SK-N-SH treated with all-trans-retinoic acid at 6 μM for 48 hours (cell line): Measurements from ENCODE around the gene FDXACB1.

Experiments used
- ATAC-seq: fragments of 200-7000 bp; cut with Tn5 transposase; 3 replicates; pipeline ENCODE4 v1.9.1; 2020; ENCODE audit warnings: mild to moderate bottlenecking, moderate library complexity
- ARNTL ChIP-seq: fragments of 450-650 bp; formaldehyde crosslinking; IDR thresholded peaks from 2 replicates; pipeline ENCODE4 v1.5.0; 2020; ENCODE audit warnings: low read depth, mild to moderate bottlenecking, moderate library complexity, borderline replicate concordance
- BACH2 ChIP-seq: fragments of 250-450 bp; sonication (Bioruptor Pico); IDR thresholded peaks from 2 replicates; pipeline ENCODE4 v1.9.0; 2021; ENCODE audit warnings: mild to moderate bottlenecking, borderline replicate concordance
- CSDC2 ChIP-seq: fragments of 250-450 bp; sonication (Bioruptor Pico); IDR thresholded peaks from 2 replicates; pipeline ENCODE4 v1.5.0; 2020; ENCODE audit warnings: mild to moderate bottlenecking, moderate library complexity
- ESRRG ChIP-seq: fragments of 250-450 bp; sonication (Bioruptor Pico); IDR thresholded peaks from 2 replicates; pipeline ENCODE4 v1.6.1; 2021; ENCODE audit warnings: mild to moderate bottlenecking
- GLIS3 ChIP-seq: fragments of 250-450 bp; sonication (Bioruptor Pico); IDR thresholded peaks from 2 replicates; pipeline ENCODE4 v1.5.0; 2020; ENCODE audit warnings: mild to moderate bottlenecking, moderate library complexity
- ISL1 ChIP-seq: fragments of 250-450 bp; sonication (Bioruptor Pico); IDR thresholded peaks from 2 replicates; pipeline ENCODE4 v2.1.2; 2022; ENCODE audit warnings: mild to moderate bottlenecking, moderate library complexity
- OSR1 ChIP-seq: fragments of 250-450 bp; sonication (Bioruptor Pico); IDR thresholded peaks from 2 replicates; pipeline ENCODE4 v1.8.0; 2022; ENCODE audit warnings: moderate library complexity, mild to moderate bottlenecking, inconsistent platforms
- PPARA ChIP-seq: fragments of 250-450 bp; sonication (Bioruptor Pico); IDR thresholded peaks from 2 replicates; pipeline ENCODE4 v1.5.0; 2020; ENCODE audit warnings: mild to moderate bottlenecking, borderline replicate concordance
- RARB ChIP-seq: fragments of 250-450 bp; sonication (Bioruptor Pico); IDR thresholded peaks from 2 replicates; pipeline ENCODE4 v1.8.0; 2021; ENCODE audit warnings: mild to moderate bottlenecking, moderate library complexity
- SNAI2 ChIP-seq: fragments of 250-450 bp; sonication (Bioruptor Pico); IDR thresholded peaks from 2 replicates; pipeline ENCODE4 v1.5.0; 2020; ENCODE audit warnings: mild to moderate bottlenecking, moderate library complexity
- TCF4 ChIP-seq: fragments of 250-450 bp; sonication (Bioruptor Pico); IDR thresholded peaks from 2 replicates; pipeline ENCODE4 v1.8.0; 2021; ENCODE audit warnings: mild to moderate bottlenecking, moderate library complexity, borderline replicate concordance
- TOX ChIP-seq: fragments of 250-450 bp; sonication (Bioruptor Pico); IDR thresholded peaks from 2 replicates; pipeline ENCODE4 v1.8.0; 2021; ENCODE audit warnings: mild to moderate bottlenecking, moderate library complexity, borderline replicate concordance
- ZC3H10 ChIP-seq: fragments of 250-450 bp; sonication (Bioruptor Pico); IDR thresholded peaks from 2 replicates; pipeline ENCODE4 v1.5.1; 2021; ENCODE audit warnings: mild to moderate bottlenecking, moderate library complexity
- ZFP3 ChIP-seq: fragments of 250-450 bp; sonication (Bioruptor Pico); IDR thresholded peaks from 2 replicates; pipeline ENCODE4 v1.5.0; 2020; ENCODE audit warnings: mild to moderate bottlenecking, moderate library complexity
- ZFP30 ChIP-seq: fragments of 450-650 bp; formaldehyde crosslinking; IDR thresholded peaks from 2 replicates; pipeline ENCODE4 v1.5.0; 2022; ENCODE audit warnings: mild to moderate bottlenecking, moderate library complexity
- ZNF70 ChIP-seq: fragments of 450-650 bp; formaldehyde crosslinking; IDR thresholded peaks from 2 replicates; pipeline ENCODE4 v1.5.0; 2020; ENCODE audit warnings: mild to moderate bottlenecking, moderate library complexity
- ZNF8 ChIP-seq: fragments of 450-650 bp; formaldehyde crosslinking; IDR thresholded peaks from 2 replicates; pipeline ENCODE4 v1.5.0; 2020; ENCODE audit warnings: mild to moderate bottlenecking, moderate library complexity
- TF ChIP-seq, protein P1 (sequence below): fragments of 250-450 bp; sonication (Bioruptor Pico); IDR thresholded peaks from 2 replicates; pipeline ENCODE4 v1.5.0; 2020; ENCODE audit warnings: mild to moderate bottlenecking, moderate library complexity
- TF ChIP-seq, protein P2 (sequence below): fragments of 250-450 bp; sonication (Bioruptor Pico); IDR thresholded peaks from 2 replicates; pipeline ENCODE4 v1.8.0; 2020; ENCODE audit warnings: mild to moderate bottlenecking, moderate library complexity, borderline replicate concordance
- TF ChIP-seq, protein P3 (sequence below): fragments of 250-450 bp; sonication (Bioruptor Pico); IDR thresholded peaks from 2 replicates; pipeline ENCODE4 v1.5.1; 2020; ENCODE audit warnings: low read depth, mild to moderate bottlenecking, moderate library complexity

FDXACB1 gene

DNA sequence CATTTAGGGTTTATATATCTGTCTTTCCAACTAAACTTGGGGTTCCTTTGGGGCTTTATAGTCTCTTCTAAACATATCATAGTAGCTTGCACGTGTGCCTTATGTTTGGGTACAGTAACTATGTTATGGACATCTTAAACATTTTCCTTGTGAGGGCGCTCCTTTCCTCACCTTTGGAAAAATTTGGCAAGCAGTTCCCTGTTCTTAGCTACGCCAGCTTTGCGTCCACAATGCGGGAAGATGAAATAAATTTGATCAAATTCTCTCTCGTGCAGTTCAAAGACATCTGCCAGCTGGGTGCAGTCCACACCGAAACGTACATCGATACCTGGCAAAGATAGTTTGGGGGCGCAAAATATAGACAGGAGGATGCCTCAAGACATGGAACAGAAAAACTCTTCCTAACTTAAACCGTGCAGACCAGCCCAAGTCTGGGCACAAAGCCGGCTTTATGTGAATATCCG, 548 bp downstream of the FDXACB1 start:
- TF ChIP-seq TCF4 (CRISPR knock-in tag) (0 out of 2 replicates have a peak, but pooled peaks have one; percentile 11), ZNF70 (CRISPR knock-in tag) (no peak), SNAI2 (CRISPR knock-in tag) (no peak), CSDC2 (CRISPR knock-in tag) (no peak), ZFP30 (CRISPR knock-in tag) (no peak), BACH2 (CRISPR knock-in tag) (no peak), ZC3H10 (CRISPR knock-in tag) (no peak)
- peak; percentile 24 for ATAC-seq

DNA sequence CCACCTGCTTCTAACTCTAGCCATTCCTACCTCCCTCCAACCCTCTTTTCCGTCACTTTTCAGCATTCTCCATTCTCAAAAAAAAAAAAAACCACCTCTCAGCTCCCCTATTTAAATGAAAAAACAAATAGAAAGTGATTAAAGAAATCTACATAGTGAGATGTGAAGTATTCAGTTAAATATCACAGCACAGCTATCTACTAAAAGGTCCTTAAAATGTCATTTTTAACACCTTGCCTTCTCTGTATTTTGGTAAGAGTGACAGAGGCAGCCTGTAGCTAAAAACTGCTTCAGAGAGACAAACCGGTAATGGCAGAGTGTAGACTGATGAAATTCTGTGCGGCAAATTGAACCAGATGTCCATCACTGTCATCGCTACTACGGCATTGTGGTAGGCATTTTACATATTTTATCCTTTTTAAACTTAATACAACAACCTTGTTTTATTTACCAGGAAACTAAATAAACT, 7.2 kb downstream of the FDXACB1 start:
- ATAC-seq, result peak; percentile 30; the same call in 2 of the 3 replicates
- TF ChIP-seq OSR1 (no peak), ZFP30 (CRISPR knock-in tag) (no peak), GLIS3 (CRISPR knock-in tag) (no peak), ZNF70 (CRISPR knock-in tag) (no peak), PPARA (CRISPR knock-in tag) (no peak), ZNF8 (CRISPR knock-in tag) (no peak), CSDC2 (CRISPR knock-in tag) (no peak), ZFP3 (CRISPR knock-in tag) (no peak), BACH2 (CRISPR knock-in tag) (no peak), TOX (CRISPR knock-in tag) (no peak), RARB (no peak), ESRRG (no peak), ARNTL (no peak)
- TF ChIP-seq, all 23 proteins: peak for 0

DNA sequence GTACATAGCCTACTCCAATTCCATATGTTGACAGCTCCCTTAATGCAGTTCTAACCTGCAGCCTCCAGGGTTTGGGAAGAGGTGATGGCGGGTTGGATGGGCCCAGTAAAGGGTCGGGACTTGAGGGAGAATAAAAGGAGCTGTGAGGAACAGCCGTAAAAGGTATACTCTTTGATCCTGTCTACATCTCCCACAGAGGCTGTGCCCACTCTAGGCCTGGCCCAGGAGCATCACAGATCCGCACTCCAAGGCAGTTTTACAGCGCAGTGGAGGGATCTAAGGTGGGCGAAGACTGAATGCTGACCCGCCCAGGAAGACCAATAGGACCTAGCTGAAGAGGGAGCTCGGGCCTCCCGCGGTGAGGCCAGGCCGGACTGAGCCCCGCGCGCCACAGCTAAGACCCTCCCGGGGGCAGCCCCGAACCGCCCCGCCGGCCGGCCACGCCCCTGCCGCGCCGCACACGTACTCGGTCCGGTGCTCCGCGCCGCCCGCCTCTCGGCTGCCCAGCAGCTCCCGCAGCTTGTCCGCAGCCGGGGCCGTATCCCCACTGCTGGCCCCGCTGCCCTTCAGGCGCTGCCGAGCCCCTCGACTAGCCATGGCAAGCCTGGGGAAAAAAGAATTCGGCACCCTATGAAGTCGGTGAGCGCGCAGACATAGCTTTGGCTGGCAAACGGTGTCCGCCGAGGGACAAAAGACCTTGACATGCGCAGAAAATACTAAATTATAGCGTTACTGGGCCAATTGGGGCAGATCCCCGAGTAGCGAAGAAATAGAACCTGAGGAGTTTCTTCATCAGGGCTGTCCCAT, 7.9 kb downstream of the FDXACB1 start, which contains the start of gene ALG9:
Gene ALG9, minus strand, starts transcription at position 696 of the 807 bp plus-strand sequence. Its CDS starts 99 bp downstream, at position 597.
- no peak for TF ChIP-seq SNAI2 (CRISPR knock-in tag)
- no peak for TF ChIP-seq PPARA (CRISPR knock-in tag)
- no peak for TF ChIP-seq ZNF70 (CRISPR knock-in tag)
- TF ChIP-seq ZNF8 (CRISPR knock-in tag), result no peak
- ATAC-seq, result peak; percentile 96

DNA sequence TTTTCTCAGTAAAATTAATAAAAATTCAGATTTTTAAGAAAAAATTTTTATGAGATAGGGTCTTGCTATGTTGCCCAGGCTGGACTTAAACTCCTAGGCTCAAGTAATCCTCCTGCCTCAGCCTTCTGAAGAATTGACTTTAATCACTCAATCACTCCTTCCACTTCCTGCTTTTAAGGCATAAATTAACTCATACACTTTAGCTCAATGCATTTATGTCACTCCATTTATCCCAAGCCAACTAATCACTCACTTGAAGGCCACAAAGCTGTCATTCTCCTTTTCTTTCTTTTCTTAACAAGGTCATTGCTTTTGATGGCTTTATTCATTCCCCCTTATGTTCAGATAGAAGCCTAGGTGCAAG, 8.5 kb downstream of the FDXACB1 start:
- ATAC-seq, result no peak
- TF ChIP-seq, protein P1, sequence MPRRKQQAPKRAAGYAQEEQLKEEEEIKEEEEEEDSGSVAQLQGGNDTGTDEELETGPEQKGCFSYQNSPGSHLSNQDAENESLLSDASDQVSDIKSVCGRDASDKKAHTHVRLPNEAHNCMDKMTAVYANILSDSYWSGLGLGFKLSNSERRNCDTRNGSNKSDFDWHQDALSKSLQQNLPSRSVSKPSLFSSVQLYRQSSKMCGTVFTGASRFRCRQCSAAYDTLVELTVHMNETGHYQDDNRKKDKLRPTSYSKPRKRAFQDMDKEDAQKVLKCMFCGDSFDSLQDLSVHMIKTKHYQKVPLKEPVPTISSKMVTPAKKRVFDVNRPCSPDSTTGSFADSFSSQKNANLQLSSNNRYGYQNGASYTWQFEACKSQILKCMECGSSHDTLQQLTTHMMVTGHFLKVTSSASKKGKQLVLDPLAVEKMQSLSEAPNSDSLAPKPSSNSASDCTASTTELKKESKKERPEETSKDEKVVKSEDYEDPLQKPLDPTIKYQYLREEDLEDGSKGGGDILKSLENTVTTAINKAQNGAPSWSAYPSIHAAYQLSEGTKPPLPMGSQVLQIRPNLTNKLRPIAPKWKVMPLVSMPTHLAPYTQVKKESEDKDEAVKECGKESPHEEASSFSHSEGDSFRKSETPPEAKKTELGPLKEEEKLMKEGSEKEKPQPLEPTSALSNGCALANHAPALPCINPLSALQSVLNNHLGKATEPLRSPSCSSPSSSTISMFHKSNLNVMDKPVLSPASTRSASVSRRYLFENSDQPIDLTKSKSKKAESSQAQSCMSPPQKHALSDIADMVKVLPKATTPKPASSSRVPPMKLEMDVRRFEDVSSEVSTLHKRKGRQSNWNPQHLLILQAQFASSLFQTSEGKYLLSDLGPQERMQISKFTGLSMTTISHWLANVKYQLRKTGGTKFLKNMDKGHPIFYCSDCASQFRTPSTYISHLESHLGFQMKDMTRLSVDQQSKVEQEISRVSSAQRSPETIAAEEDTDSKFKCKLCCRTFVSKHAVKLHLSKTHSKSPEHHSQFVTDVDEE (CRISPR knock-in tag), result no peak
- TF ChIP-seq ZFP3 (CRISPR knock-in tag) (no peak), BACH2 (CRISPR knock-in tag) (no peak), ZC3H10 (CRISPR knock-in tag) (no peak), ESRRG (no peak), PPARA (CRISPR knock-in tag) (no peak), ZNF8 (CRISPR knock-in tag) (no peak), ZFP30 (CRISPR knock-in tag) (no peak)
- TF ChIP-seq, protein P2, sequence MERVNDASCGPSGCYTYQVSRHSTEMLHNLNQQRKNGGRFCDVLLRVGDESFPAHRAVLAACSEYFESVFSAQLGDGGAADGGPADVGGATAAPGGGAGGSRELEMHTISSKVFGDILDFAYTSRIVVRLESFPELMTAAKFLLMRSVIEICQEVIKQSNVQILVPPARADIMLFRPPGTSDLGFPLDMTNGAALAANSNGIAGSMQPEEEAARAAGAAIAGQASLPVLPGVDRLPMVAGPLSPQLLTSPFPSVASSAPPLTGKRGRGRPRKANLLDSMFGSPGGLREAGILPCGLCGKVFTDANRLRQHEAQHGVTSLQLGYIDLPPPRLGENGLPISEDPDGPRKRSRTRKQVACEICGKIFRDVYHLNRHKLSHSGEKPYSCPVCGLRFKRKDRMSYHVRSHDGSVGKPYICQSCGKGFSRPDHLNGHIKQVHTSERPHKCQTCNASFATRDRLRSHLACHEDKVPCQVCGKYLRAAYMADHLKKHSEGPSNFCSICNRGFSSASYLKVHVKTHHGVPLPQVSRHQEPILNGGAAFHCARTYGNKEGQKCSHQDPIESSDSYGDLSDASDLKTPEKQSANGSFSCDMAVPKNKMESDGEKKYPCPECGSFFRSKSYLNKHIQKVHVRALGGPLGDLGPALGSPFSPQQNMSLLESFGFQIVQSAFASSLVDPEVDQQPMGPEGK (CRISPR knock-in tag), result no peak
- TF ChIP-seq, protein P3, sequence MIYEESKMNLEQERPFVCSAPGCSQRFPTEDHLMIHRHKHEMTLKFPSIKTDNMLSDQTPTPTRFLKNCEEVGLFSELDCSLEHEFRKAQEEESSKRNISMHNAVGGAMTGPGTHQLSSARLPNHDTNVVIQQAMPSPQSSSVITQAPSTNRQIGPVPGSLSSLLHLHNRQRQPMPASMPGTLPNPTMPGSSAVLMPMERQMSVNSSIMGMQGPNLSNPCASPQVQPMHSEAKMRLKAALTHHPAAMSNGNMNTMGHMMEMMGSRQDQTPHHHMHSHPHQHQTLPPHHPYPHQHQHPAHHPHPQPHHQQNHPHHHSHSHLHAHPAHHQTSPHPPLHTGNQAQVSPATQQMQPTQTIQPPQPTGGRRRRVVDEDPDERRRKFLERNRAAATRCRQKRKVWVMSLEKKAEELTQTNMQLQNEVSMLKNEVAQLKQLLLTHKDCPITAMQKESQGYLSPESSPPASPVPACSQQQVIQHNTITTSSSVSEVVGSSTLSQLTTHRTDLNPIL (CRISPR knock-in tag), result no peak

DNA sequence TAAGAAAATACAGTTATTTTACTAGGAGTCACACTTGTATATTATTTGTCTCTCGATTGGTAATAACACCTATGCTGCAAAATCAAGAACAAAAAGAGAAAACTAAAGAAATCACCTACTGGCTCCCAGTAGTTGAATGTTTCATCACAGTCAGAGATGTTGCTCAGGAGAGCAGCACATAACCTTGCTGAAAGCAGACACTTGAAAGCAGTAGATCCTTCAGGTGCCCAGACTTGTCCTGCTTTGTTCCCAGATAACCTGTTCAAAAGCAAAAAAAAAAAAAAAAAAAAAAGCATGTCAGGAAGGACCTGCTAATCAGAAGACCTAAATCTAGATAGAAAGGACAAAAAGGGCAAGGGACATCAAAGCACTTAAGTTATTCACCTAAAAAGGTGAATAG, 8.9 kb downstream of the FDXACB1 start:
- TF ChIP-seq RARB (no peak), ZNF8 (CRISPR knock-in tag) (no peak), ISL1 (CRISPR knock-in tag) (no peak), ARNTL (no peak), ZFP30 (CRISPR knock-in tag) (no peak)
- ATAC-seq, result no peak
